Activated gamma-delta T cell treated with anti-CD3 and anti-CD28 coated beads, Interleukin-2, amount 50 U/mL, for 16 hours (primary cell): ENCODE data around the gene TMC5.

Source experiments
- DNase-seq: peaks from one replicate; pipeline ENCODE4 v3.0.0-alpha.2; 2020; ENCODE audit warnings: low read depth

TMC5 gene

GRCh38 chr16:19463468-19464315 lies 46.0 kb downstream of the TMC5 start:
- DNase-seq = no peak

DNA sequence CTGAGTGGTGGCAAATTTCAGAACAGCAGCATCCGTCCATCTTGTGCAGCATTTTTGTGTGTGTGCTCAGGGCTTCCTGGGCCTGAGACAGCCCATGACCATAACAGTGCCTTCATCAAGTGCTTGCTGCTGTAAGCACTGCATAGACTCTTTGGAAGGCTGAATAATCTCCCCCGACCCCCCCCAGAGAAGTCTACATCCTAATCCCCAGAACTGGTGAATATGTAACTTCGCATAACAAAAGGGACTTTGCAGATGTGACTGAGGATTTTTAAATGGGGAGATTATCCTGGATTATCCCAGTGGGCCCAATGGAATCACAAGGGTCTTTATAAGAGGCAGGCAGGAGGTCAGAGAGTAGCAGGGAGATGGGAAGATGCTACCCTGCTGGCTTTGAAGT lies 50.6 kb downstream of the TMC5 start:
- DNase-seq = no peak

DNA sequence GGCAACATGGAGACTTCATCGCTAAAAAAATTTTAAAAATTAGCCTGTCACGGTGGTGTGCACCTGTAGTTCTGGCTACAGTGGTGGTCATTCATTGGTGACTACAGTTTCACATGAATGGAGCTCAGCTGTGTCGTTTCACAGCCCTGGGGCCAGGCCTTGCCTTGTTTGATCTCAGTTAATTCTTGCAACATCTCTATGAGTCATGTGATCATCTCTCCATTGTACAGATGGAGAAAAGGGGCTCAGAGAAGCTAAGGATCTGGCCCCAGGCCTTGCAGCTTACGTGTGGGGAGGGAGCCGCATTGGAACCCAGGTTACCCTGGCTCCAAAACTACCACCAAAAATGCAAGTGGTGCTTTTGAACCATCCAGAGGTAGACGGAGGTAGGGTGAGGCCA lies 54.8 kb downstream of the TMC5 start:
- DNase-seq = no peak

DNA sequence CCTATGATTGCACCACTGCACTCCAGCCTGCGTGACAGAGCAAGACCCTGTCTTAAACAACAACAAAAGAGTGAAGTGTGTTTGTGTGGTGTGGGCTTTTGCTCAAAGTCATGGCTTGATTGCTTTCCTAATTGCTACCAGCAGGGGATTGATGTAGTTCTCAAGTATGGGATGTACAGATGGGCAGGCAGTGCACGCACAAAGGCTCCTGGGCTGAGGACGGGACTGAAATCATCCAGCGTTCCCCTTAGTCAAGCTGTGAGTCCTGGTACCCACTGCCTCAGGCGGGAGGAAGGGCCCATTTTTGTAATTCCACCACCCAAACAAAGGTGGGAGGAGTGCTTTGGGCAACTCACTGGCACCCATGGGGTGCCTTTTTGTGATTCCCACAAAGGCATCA lies 56.9 kb downstream of the TMC5 start:
- no peak for DNase-seq

DNA sequence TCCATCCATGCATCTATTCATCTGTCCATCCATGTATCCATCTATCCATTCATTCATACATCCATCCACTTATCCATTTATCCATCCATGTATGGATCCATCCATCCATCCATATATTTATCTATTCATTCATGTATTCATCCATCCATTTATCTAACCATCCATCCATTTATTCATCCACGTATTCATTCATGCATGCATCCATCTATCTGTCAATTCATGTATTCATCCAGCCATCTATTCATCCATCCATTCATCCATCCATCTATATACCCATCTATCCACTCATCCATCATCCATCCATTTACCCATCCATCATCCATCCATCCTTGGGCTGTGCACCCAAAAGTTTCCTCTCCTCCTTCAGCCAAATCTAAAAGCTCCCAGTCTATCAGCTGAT lies 60.8 kb downstream of the TMC5 start:
- DNase-seq = no peak

- DNase-seq = no peak
Observed at GRCh38 chr16:19479302-19479721, 61.6 kb downstream of the TMC5 start.

DNA sequence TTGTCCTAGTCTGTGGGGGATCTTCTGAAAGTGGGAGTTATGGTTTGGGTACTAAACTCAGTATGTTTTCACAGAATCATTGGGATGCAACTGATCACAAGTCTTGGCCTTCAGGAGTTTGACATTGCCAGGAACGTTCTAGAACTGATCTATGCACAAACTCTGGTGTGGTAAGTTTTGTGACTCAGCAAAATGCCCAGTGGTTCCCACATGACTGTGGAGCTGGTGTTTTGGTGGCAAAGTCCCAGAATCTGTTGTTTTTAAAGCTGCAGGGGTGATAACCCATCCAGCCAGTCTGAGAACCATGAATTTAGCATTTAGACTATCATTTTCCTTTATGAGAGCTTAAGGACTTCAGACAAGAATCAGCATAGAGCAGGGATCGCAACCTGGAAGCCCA lies 63.6 kb downstream of the TMC5 start:
- DNase-seq = no peak

- no peak for DNase-seq
Observed at GRCh38 chr16:19481769-19482168, 64.1 kb downstream of the TMC5 start.

DNA sequence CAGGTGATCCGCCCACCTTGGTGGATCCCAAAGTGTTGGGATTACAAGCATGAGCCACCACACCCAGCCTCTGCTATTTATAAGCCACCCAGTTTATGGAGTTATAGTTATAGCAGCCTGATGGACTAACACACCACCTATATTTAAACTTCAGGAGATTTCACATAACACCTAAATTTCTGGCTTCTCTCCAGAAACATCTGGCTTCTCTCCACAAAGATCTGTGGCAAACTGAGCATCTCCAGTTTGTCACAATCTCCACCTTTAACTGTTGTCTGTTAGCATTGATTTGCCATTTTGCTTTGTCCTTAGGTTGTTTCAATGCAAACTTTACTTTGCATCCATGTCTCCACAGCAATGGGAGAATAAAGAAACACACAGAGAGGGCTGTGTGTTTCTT lies 64.6 kb downstream of the TMC5 start:
- no peak for DNase-seq

DNA sequence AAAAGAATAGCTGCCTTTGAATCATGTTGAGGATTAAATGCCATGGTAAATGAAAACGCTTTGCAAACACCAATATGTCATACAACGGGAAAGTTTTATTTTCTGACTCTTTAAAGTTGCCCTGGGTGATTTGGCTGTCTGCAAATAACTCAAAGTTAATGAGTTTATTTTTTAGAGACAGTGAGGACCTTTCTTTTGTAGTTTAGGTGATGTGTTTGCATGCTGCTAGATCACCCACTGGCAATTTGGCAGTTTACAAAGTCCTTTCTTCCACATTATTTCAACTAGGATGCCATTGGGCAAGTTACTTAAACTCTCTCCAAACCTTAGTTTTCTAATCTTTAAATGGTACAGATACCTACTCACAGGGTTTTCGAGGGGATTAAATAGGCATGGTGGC lies 66.4 kb downstream of the TMC5 start:
- no peak for DNase-seq

DNA sequence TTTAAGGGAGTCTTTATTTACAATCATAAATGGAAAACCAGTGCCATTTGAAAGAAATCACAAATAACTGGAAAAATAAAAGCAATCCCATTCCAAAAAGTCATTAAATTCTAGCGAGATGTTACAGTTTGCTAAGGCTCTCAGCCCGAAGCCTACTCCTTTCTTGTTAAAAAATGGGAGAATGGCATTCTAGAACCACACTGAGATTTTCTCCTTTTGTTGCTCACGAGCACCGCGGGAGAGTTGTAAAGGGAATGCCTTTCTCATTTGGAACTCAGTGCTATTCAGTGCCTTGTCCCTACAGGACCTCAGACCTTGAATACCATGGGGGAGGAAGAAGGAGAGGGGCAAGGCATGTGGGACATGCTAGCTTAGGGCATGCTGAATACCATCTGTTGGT lies 67.9 kb downstream of the TMC5 start:
- DNase-seq = no peak

DNA sequence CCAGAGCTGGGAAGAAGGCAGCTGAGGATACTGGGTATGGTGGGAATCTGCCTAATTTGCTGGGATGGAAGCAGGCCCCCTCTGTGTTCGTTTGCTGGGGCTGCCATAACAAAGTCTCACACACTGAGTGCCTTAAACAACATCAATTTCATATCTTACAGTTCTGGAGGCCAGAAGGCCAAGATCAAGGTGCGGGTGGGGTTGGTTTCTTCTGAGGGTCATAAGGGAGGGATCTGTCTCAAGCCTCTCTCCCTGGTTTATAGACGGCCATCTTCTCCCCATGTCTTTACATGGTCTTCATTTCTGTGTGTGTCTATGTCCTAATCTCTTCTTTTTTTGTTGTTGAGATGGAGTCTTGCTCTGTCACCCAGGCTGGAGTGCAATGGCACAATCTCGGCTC lies 68.4 kb downstream of the TMC5 start:
- DNase-seq = no peak

GRCh38 chr16:19486750-19487325 lies 69.2 kb downstream of the TMC5 start:
- no peak for DNase-seq

GRCh38 chr16:19488213-19488640 lies 70.5 kb downstream of the TMC5 start:
- DNase-seq = no peak

DNA sequence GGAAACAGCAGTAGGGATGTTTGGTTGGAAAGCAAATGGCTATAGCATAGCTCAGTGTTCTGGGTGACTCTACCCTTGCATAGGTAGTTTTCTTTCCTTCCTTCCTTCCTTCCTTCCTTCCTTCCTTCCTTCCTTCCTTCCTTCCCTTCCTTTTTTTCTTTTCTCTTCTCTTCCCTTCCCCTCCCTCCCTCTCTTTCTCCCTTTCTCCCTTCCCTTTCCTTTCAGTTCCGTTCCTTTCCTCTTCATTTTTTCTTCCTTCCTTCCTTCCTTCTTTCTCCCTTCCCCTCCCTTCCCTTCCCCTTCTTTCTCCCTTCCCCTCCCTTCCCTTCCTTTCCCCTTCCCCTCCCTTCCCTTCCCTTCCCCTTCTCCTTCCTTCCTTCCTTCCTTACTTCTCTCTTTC lies 72.9 kb downstream of the TMC5 start:
- no peak for DNase-seq

- no peak for DNase-seq
Observed at GRCh38 chr16:19497176-19497575, 79.5 kb downstream of the TMC5 start.

DNA sequence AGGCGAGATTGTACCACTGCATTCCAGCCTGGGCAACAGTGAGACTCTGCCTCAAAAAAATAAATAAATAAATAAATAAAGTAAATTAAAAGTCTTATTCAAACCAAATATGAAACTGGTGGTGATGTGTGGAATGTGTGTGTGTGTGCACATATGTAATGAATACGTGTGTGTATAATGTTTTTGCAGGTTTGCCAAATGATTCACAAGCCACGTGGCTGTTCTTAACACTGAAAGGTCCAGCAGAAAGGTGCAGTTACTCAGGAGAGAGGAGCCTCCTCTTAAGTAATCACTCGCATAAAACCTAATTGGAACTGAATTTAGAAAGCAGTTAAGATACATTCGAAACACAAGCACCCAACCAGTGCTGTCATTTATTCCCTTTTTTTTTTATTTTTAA lies 81.3 kb downstream of the TMC5 start:
- no peak for DNase-seq

DNA sequence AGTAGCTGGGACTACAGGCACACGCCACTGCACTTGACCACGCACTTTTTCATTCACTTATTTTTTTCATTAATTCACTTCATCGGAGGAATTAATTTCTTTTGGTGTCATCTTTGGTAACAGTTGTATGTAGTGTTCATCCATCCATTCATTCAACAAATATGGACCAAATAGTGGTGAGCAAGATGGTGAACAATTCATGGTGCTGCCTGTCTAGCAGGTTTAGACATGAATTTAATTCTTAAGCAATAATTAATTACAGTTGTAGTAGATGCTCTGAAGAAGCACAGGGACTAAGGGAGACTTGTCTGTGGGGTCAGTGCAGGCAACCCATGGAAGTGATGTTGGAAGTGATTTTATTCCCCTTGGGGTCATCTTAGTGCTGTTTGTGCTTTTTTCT lies 81.8 kb downstream of the TMC5 start:
- DNase-seq = no peak

- DNase-seq = peak; percentile 42
Observed at GRCh38 chr16:19502395-19503131, 84.9 kb downstream of the TMC5 start.

GRCh38 chr16:19503461-19504075 lies 85.9 kb downstream of the TMC5 start:
- DNase-seq = no peak

GRCh38 chr16:19505600-19506303 lies 88.1 kb downstream of the TMC5 start:
- DNase-seq = no peak

- no peak for DNase-seq
Observed at GRCh38 chr16:19506965-19507364, 89.3 kb downstream of the TMC5 start.
